GM08714 (cell line): ENCODE data around the gene SMG9.

ENCODE experiments used
- H3K4me3 ChIP-seq: fragments of 200-500 bp; sonication (Bioruptor generic); 2 replicates; pipeline ENCODE4 v1.5.1; 2014; ENCODE audit warnings: mild to moderate bottlenecking, low read length, inconsistent platforms
- ZNF274 ChIP-seq: IDR thresholded peaks from 2 replicates; pipeline ENCODE4 v1.6.1; 2012; ENCODE audit warnings: mild to moderate bottlenecking, low read depth, low read length

The SMG9 gene

DNA sequence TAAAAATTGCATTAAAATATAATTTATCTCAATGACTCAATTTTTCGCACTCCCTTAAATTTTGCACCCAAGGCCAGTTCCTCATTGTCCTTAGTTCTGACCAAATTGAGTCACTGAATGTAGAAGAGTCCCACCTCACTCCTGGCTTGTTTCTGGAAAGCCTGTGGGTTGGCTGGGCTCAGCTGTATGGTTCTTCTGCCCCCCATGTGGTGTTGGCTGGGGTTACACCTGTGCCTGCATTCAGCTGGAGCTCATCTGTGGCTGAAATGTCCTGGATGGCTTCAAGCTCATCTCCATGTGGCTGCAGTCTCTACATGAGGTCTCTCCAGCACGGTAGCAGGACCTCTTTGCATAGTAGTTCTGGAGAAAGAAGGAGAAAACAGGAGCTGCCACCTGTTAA is 46.0 kb downstream of the SMG9 start:
- no peak for TF ChIP-seq ZNF274
- no peak overlapping the region for H3K4me3 ChIP-seq

DNA sequence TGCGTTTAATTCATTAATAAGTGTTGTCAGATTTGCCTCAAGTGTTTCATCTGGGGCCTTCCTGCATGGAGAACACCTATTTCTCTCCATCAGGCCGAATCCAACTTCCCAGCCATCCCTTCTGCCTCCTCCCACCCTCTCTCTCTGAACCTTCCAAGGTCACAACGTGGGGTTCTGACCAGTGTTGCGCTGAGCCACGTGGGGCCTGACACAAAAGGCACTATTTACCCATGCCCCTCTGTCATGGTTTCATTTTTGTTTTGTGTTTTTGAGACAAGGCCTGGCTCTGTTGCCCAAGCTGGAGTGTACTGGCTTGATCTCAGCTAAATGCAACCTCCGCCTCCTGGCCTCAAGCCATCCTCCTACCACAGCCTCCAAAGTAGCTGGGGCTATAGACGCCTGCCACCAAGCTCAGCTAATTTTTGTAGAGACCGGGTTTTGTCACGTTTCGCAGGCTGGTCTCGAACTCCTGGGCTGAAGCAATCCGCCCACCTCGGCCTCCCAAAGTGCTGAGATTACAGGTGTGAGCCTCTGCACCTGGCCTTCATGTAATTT is 47.5 kb downstream of the SMG9 start:
- TF ChIP-seq ZNF274: no peak
- H3K4me3 ChIP-seq: no peak overlapping the region

DNA sequence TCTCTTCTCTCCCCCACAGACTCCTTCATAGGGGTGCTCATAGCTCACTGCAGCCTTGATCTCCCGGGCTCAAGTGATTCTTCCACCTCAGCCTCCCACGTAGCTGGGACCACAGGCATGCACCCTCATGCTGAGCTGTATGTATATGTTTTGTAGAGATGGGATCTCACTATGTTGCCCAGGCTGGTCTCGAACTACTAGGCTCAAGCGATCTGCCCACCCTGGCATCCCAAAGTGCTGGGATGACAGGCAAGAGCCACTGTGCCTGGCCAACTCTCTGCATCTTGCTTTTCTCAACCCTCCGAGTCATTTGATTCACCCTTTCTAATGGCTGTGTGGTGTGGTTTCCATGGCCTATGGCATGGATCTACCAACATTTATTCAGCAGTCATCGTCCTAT is 49.0 kb downstream of the SMG9 start:
- TF ChIP-seq ZNF274: no peak
- H3K4me3 ChIP-seq: no peak overlapping the region

DNA sequence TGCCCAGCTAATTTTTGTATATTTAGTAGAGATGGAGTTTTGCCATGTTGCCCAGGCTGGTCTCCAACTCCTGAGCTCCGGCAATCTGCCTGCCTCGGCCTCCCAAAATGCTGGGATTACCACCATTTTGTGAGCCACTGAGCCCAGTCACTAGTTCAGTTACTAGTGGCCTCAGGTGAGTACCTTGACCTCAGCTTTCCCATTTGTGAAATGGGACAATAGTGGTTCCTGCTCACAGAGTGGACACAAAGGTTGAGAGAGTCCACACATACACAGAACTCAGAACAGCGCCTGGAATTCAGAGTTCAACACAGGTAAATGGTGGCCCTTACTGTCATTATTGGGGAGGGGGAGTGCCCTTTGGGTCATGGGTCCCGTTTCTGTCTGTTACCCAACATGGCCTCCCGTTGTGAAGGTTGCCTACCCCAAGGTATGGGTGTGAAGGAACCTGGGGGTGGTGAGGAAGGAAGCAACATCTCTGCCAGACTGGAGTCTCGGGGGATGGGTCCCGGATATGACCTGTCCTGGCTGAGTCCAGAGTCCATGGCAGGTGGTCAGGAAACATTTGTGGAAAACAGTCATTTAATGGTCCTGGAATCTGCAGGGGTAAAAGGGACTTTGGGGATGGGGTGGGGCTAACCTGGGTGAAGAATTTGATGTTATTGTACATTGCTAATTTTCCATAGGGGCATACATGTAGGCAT is 50.6 kb downstream of the SMG9 start:
- no peak for TF ChIP-seq ZNF274

DNA sequence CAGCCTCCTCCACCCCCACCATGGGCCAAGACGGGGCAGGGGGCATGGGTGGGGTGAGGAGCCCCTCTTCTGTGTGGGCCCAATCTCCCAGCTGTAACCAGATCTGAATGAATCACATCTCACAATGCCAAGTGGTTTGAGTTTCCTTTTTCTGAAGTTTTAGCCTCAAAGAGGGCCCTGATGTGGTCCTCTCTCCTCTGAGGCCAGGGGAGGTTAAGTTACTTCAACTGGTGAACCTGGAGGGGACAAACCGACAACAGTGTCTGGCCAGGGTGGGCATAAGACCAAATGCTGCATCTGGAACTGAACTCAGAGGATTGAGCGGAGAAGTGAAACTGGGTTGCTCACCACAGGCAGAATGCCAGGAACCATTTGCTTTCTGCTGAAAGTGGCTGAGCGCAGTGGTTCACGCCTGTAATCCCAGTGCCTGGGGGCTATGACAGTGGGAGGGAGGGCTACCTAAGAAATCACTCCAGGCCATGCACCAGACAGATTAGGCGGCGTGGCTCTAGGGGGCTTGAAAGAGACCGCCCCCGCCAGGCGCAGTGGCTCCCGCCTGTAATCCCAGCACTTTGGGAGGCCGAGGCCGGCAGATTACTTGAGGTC is 54.3 kb downstream of the SMG9 start:
- no peak overlapping the region; the same call in 1 of the 2 replicates for H3K4me3 ChIP-seq

More for the DNA sequence above, 50.6 kb downstream of the SMG9 start:
- no peak overlapping the region for H3K4me3 ChIP-seq

DNA sequence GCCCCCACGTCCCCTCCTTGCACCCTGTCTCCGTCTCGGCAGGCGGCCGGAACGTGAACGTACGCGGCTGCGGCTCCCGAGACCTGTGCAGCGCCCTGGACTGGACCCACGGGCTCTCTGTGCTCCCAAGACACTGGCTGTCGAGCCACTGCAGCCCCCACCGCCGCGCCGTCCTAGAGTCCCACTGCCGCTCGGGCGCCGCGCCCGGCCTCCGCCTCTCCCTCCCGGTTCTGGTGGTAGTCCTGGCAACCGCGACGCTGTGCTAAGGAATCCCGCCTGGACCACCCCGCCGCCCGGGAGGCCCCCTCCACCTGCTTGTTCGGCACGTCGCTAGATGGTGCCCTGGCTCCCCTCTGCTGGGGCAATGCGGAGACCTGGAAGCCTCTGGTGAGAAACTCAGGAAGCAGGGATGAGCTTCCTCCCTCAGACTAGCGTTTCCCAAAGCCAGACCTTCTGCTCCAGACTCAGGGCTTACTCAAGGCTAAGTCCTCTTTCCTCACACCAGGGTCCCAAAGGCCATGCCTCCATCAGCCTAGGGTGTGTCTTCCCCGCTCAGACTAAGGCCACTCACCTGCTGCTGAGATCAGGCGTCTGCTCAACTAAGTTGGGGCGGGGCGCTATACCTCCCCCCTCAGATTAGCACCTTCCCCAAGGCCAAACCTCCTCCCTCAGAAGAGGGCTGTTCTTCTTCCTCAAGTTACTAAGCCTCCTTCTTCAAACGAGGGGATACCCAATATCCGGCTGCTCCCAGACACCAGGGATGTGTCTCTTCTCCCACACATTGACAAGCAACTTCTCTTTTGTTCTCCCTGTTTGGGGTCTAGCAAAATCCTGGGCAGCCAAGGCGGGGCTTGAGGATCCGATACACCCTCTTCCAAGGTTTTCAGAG is 55.0 kb downstream of the SMG9 start:
- TF ChIP-seq ZNF274: no peak
- no peak overlapping the region for H3K4me3 ChIP-seq

More for the DNA sequence above, 54.3 kb downstream of the SMG9 start:
- TF ChIP-seq ZNF274: no peak

DNA sequence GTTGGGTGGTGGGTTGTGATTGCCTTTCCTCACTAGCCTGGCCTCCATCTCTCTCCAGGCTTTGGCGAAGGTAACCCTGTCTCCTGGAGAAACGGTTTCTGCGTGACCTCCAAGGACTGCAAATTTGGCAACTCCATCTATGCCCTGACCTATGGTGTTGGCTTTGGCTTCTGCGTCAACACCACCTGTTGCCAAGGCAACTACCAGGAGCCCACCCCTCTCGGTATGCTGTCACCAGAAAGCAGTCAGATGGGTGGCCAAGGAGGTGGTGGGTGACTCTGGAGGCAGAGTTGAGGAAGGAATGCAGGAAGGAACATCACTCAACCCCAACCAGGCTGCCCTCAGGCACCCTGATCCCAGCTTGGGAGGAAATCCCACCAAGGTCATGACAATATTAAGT is 57.5 kb downstream of the SMG9 start:
- H3K4me3 ChIP-seq: no peak overlapping the region
- TF ChIP-seq ZNF274: no peak

DNA sequence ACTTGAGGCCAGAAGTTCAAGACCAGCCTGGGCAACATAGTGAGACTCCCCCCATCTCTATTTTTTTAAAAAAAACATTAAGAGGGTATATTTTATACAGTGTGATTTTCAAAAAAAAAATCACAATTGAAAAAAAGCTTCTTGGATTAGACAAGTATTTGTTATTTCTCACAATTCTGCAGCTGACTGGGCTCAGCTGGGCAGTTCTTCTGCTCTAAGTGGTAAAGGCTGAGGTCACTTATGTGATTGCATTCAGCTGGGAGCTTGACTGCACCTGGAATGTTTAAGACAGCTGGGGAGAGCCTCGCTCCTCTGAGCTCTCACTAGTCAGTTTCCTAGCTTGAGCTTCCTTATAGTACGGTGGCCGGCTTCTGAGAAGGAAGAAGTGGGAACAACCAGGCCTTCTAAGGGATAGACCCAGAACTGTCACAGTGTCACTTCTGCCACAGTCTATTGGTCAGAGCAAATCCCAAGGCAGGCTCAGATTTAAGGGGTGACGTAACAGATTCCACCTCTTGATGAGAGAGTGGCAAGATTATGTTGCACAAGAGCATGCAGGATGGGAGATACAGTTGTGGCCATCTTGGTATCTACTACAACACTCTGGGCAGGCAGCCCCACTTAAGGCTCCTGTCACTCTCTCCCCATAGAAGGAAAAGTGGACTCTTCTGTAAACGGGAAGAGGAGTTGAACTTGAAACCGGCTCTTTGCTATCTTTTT is 58.6 kb downstream of the SMG9 start:
- TF ChIP-seq ZNF274: no peak
- no peak overlapping the region for H3K4me3 ChIP-seq

DNA sequence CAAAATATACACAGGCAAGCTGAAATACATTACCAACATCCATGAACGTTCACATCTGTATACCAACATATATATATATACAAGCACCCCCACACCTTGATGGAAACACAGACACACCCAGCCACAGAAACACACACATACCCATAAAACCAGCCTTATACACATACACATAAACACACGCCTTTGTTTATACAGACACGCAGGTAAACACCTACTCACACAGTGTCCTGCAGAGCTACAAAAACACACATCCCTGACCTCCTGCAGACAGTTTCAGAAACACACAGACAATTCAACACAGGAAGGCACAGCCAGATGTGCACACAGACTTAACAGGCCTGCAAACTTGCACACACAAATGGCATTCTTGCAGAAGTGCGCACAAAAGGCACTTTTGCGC is 60.2 kb downstream of the SMG9 start:
- TF ChIP-seq ZNF274: no peak
- H3K4me3 ChIP-seq: no peak overlapping the region

DNA sequence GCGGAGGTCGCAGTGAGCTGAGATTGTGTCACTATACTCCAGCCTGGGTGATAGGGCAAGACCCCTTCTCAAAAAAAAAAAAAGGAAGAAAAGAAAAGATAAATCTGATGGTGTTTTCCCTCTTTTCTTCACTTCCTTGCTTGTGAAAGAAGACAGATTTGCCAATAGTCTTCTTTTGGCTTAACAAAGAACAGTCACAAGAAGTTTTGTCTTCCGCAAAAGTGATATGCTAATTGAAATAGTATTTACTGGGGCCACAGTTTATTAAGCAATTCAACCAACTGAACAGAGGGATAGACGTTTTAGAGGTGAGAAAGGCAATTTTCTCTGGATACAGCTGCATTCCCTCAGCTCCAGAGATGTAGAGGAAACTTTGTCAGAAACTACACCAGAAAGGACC is 61.9 kb downstream of the SMG9 start:
- H3K4me3 ChIP-seq: no peak overlapping the region
- TF ChIP-seq ZNF274: no peak

DNA sequence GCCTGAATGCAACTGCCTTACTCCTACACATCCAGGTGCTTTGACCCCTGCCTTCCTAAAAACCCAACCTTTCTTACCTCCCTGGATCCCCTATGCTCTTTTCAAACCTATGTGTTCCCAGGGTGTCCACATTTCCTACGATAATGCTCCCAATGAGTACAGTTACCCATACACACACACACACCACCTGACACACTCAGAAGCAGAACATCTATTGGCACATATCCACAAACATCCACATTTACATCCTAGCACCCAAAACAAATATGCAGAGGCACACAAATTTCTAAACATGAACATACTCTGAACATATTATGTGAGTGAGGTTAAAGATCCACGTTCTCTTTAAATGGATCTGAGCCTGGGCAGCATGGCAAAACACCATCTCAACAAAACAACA is 62.4 kb downstream of the SMG9 start:
- H3K4me3 ChIP-seq: no peak overlapping the region
- no peak for TF ChIP-seq ZNF274

DNA sequence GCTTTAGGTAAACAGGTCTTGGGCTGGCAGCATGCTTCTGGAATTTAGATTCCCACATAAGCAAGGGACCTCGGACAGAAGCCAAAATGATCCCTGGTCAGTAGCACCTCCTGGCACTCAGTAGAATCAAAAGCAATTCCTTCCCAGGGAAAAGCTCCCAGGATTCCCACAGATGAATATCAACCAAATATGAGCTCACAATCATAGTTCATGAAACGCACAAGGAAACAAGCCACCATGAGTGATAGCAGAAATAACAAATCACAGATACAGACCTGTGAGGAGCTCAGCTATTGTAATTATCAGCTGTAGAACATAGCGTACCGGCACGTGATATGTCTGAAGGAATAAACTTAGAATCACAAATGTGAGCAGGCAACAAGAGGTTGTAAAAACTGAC is 63.0 kb downstream of the SMG9 start:
- H3K4me3 ChIP-seq: no peak overlapping the region

DNA sequence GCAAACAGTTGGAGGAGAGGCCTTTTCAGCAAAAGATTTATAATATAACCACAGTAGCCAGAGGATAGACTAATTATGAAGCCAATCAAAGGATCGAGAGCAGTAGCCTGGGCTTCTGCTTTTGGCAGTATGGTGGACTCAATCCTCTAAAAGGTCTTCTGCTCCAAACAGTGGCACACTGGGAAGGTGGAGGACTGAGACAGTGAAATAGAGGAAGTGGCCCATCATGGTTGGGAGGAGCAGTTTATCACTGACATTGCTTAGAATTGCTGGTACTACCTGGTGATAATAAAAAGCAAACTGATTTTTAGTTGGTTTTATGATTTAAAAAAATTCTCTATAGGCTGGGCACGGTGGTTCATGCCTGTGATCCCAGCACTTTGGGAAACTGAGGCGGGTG is 63.9 kb downstream of the SMG9 start:
- TF ChIP-seq ZNF274: no peak

More for the DNA sequence above, 63.0 kb downstream of the SMG9 start:
- no peak for TF ChIP-seq ZNF274

DNA sequence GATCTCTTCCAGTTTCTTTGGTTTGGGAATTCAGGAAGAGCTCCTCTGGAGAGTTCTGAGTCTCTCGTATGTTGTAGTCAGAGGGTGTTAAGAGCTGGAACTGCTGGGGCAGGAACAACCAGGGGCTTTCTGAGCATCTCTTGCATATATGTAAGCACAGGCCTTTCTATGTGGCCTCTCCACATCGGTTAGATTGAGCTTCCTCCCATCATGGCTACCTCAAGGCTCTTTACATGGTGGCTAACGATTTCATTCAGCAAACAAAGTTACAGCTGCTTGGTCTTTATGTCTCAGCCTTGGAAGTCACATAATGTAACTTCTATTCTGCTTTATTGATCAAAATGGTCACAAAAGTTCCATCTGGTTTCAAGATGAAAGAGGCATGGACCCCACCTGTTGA is 64.3 kb downstream of the SMG9 start:
- TF ChIP-seq ZNF274: no peak
- no peak overlapping the region for H3K4me3 ChIP-seq

More for the DNA sequence above, 63.9 kb downstream of the SMG9 start:
- H3K4me3 ChIP-seq: no peak overlapping the region
